Measurements from ENCODE around the gene NLGN4X. TPM values are rescaled to one million over a fixed set of nuclear protein-coding genes. Genes with fewer than 3 reads are reported as not detected.
A peak's percentile ranks its signal among the peaks of the same experiment; 100 is the strongest.

Gene NLGN4X
- total RNA-seq: 0.34 and 0.98 TPM in 2 replicates

DNA sequence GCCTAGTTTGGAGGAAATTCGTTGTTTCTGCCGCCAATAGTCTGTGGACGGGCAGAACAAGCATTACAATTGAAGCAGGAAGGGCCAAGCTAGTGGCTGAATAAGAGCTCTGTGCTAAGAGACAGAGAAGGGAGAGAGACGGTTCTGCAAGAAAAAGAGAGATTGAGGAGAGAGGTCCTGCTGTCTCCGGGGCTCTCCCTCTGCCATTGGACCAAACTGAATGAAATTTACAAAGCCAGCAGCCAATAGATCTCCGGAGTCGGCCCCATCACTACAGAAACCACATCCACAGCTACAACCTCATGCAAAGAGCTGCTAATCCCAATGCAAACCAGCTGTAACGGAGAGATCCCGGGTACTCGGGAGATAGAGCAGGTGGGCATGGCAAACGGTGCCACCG lies at the start of gene NLGN4X:
Gene NLGN4X, minus strand, starts transcription at position 148 of the 400 bp plus-strand sequence. CDS start 77,401 bp downstream, outside the sequence.
- DNase-seq: no peak

DNA sequence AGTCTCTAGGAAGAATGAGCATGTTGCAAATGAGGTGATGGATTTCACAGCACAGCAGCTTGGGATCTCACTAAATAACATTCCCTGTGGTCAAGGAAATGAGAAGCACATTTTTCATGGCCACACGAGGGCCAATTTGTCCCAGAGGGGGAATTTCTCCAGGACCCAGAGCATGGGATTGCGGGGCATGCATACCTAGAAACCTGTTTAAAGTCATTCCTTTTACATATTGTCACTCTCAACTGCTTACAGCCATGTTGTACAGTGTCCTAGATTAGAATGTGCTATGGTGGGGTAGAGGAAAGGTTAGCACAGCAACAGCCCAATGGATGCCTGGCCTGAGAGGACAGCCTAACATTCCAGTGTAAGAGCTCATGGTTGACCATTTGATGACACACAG lies 37.4 kb upstream of the NLGN4X start:
- DNase-seq: no peak

DNA sequence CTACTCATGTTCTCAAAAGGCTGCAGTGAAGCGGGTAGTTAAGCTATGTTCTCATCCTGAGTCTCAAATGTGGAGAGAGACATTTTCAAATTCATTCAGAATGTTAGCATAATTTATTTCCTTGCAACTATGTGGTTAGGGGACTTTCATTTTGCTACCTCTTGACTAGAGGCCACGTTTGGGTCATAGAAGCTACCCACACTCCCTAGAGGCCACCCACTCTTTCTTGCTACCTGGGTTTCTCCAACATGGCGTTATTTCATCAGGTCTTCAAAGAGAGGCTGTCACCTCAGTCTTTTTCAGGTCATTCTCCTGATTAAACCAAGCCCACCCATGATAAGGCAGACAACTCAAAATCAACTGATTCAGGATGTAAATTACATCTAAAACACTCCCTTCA lies 34.3 kb upstream of the NLGN4X start:
- no peak for DNase-seq

DNA sequence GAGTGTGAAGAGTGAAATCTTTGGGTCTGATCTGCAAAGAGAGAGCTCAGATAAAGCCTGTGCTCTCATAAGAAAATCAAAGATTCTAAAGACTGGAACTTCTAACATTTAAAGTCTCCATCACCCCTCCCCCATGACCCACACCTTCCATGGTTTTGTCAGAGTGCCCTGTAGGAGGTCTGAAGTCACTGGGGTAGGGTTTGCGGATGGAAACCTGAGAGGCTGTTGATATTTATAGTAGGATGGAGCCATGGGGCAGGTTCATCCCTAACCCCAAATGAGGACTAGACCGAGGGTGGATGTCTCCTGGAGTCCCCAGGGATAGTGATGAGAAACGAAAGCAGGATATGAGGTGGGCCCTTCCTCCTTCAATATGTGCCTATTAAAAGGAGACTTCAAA lies 28.4 kb upstream of the NLGN4X start:
- no peak for DNase-seq

DNA sequence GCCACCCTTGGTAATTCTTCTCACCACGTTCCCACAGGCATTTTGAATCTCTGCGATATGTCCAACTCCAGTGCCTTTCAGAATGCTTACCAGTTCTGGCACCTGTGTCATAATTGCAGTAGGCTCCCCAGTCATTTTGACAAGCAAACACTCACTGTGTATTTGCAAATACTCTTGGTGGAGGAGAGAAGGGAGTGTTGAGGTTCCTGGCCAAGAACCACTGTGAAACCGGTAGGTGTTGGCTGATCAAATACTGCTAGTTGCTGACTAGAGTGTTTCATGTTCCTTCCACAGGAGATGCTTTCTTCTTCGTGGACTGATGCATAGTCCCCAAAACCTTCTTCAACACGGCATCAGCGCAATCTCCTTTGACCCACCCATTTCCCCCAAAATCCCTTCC lies 16.0 kb upstream of the NLGN4X start:
- DNase-seq: no peak

DNA sequence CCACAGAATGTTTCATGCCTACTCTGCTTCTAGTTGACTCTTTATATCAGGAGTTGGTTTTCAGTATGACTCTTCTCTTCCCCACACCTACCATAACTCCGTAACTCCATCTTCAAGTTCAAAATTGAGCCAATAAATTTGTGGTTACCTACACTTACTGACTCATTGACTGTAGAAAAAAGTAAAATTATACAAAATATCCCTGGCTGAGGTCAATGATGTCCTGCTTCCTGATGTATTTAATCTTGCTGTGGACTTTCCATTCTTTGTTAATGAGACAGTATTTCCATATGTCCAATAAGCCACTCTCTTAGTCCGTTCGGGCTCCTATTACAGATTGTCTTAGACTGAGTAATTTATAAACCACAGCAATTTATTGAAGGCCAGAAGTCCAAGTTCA lies 9.9 kb upstream of the NLGN4X start:
- DNase-seq: no peak

DNA sequence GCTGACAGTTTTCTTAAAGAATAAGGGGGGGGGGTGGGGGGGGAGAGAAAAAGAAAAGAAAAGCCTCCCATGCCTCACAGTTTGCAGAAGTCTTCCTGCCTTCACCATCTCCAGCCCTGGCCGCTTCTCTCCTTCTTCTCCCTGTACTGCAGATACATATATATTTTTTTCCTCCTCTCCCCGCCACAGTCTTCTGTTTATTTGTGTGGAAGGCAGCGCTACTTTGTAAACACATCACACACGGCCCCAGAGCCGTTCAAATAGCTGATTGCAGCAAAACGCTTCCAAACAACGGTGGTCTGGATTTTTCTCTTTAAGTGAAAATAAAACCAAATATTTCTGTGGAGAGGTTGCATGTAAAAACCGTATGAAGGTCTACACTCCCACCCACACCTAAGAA lies 732 bp downstream of the NLGN4X start:
- DNase-seq: no peak

DNA sequence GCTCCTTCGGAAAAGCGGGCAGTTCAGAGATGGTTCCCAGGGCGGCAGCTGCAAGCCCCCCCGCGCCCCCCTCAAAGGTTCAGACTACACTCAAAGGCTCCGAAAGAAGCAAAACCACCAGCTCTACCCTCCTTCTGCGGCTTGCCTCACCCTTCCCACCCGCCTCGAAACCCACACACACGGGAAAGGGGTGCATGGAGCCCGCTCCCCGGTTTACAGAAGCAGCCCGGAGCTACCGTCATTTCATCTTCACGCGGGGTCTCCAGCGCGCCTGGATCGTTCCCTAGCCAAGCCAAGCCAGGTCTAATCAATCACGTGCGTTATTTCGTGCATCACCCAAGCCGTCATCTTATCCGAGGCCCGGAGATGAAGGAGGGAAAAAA lies 1.2 kb downstream of the NLGN4X start:
- no peak for DNase-seq

DNA sequence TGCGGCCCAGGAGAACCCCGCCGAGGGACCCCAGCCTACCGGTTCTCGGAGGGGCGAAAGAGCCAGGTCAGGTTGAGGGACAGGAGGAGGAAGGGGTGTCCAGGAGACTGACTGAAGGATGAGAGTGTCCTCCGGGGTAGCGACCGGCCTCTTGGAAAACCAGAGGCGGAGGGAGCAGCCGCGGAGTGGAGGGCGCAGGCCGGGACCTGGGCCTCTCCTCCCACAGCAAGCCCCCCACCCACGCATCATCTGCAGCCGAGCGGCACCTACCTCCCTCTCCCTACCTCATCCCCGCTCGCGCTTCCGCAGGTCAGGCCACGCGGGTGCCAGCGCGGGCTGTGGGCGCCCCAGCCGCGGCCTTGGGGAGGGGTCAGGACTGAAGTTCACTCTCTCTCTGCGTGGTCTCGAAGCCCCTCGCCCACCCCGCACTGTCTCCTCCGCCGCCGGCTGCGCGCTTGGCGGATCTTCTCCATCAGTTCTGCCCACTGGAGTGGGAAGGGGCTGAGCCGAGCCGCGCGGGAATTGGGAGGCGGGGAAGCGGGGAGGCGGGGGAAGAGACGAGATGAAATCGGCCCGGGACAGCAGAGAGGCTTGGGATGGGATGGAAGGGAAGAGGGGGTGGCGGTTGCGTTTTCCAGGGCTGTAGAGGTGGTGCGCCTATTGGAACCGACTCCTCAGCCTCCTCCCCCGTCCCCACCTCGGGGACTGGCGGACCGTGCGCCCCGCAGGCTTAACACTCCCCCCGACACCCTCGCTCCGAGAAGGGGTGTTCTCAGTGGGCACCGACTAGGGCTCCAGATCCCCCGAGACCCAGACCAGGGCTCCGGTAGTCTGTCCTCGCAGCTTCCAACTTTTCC lies 1.8 kb downstream of the NLGN4X start:
- DNase-seq: no peak

DNA sequence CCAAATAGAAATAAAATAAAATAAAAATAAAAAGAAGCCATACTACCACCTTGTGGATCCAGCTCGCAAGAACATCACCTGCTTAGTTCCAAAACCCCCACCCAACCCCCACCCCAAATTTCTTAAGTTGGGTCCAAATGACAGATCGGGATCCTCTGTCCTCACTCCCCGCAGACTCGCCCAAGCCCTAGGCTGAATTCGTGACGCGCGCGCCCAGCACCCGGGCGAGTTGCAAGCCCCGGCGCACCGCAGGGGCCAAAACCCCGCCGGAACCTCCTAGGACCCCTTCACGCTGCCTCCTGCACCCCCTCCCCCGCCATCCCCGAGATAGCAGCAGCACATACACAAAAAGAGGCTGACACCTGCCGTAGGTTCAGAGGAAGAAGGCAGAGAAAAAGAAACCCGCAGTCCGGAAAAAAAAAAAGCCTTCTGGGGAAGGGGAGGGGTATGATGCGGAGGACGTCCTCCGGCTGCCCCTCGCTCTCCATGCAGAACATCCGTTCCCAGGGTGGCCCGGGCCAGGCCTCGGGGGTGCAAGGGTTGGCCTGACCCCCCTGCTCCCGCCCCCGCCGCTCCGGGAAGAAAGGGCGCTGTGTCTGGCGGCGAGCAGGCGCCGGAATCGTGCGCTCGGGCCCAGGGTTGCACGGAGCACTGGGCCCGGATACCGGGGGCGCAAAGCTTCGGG lies 2.6 kb downstream of the NLGN4X start:
- peak; percentile 0 for DNase-seq

DNA sequence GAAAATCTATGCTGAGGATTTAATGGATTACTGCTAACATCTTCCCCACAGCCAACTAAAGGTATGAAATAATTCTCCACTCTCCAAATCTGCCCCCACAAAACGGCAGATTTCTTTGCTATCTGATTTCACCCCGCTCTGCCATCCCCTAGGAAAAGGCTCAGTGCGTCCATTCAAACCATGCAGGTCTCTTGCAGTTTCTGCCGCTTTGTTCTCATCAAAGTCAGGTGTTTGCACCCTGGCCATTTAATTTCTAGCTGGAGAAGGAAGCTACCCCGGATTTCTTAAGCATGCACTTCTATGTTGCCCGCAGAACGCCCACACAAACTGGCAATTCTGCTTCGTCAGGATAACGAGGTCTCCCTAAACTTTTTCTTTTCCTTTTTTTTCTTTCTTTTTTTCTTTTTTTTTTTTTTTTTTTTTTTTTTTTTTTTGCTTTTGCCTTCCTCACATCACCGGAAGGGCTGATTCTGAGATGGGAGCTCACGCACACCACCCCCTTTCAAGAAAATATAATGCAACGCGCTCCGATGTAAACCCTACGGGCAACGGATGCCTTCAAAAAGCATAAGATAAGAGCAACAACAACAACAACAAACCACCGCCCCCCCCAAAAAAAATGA lies 3.3 kb downstream of the NLGN4X start:
- no peak for DNase-seq

DNA sequence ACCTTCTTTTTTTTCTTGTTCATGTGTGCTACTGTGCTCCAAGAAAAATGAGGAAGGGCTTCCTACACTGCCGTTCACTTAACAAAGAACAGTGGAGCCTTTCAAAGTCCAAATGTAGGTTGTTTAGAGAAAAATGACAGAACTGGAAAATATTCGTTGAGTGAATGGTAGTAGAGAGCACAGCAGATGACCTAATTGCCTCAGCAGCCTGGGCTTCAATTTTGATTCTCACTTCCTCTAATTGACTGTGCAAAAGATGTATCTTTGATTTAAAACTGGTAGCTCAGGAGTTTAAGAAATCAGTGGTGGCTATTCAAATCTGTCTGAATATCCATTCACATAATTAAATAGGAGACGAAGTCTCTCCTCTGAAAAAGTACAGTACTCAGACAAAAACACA lies 5.2 kb downstream of the NLGN4X start:
- DNase-seq: no peak

DNA sequence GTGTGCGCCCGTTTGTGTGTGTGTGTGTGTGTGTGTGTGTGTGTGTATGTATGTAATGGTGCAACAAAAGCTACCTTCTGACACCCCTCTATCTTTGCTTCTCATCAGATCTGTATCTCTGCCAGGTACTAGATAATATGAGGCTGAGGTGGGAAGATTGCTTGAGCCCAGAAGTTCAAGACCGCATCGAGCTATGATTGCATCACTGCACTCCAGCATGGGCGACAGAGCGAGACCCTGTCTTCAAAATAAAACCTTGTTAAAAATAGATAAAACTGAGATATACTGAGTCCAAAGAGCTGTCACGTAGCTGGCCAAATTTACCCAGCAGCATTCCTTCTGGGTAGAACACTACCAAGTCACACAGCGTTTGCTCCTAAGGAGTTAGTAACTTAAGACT lies 18.4 kb downstream of the NLGN4X start:
- DNase-seq: no peak

DNA sequence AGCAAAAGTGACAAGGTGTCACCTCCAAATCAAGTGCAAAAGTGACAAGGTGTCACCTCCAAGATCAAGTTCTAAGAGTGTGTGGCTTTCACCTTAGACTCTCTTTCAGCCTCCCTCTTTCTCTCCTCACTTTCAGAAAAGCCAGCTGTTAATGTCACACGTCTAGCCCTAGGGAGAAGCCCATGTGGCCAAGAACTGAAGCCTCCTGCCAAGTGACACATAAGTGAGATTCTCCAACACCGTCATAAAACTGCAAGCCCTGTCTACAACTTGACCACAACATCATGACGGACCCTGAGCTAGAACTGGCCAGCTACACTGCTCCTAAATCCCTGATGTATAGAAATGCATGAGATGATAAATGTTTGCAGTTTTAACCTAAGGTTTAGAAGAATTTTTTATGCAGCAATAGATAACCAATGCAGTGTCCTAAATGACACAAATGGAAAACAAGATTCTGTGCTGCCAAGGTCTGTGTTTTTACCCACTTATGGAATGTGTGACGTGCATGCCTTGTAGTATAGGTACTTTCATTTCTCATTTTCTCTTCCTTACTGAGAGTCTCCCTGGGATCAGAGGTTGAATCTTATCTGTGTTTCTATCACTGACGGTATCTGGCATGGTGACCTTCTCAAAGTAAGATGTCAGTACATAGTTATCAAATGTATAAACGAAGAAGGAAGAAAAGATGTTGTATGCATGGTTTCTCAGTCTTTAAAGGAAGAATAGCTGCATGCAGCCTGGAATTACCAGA lies 25.0 kb downstream of the NLGN4X start:
- DNase-seq: no peak

DNA sequence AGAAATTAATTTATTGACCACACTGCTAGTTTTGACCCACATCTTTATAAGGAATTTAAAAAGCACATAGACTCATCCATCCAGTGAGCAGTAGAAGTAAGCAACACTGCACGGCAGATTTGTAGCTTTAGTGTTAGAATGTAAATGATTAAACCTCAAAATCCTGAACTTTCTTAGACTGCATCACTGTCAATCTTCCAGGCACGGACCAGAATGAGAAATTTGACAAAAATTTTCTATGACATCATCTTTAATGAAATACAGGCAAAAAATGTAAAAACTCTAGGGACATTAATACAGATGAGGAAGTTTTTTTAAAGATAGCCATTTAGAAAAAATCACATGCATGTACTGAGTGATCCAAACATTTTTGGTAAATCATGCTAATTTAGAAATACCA lies 29.2 kb downstream of the NLGN4X start:
- DNase-seq: no peak

DNA sequence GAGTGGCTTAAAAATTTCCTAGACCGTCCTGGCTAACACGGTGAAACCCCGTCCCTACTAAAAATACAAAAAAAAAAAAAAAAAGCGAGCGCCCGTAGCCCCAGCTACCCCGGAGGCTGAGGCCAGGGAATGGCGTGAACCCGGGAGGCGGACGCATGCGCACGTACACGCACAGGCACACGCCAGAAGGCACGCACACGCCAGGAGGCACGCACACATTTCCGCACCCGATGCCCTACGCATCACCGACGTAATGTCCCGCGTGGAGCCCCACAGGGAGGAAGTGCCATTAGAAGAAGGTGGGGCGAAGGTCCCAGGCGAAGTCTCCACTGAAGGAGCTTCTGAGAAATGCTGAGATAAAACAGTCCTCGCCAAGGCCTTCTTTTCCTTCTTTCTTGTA lies 41.4 kb downstream of the NLGN4X start:
- DNase-seq: no peak

DNA sequence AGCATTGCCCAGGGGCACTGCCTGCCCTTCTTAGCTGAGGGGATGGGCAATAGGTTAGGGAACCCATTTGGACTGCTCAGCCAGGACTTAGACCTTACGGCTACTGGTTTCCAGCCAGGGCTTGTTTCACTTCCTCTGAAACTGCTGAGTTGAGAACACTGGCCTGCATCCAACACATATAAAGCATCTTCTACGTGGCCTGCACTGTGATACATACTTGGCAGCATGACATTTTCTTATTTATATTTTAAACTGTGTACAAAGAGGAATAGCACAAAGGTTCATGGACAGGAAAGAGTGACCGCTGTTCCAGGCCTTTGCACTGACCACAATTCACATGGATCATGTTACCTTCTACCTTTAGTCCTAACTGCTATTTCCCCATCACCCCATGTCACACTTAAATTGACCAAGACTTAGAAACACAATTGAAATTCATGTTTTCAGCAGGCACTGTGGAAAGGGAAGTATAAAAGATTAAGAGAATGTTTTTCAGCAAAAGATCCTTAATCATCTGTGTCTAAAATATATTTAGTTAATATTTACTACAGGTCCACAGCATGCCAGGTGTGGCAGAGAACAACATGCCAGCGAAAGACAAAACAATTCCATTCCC lies 43.7 kb downstream of the NLGN4X start:
- DNase-seq: no peak

DNA sequence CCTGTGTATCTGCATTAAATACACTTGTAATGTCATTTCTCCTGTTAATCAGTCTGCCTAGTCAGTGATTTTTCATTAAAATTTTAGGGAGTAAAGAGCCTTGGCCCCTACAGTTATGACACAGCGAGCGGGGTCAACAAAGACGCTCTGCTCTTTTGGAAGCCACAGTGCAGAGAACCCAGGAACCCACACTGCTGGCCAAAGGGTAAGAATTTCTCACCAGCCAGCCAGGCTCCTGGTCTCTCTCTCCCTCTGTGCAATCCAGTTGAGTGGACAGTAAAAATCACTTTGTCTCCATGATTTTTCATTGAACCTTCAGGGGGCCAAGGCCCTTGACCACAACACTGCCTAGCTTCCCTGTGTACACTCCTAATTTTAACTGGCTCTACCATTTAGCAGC lies 52.8 kb downstream of the NLGN4X start:
- DNase-seq: no peak

DNA sequence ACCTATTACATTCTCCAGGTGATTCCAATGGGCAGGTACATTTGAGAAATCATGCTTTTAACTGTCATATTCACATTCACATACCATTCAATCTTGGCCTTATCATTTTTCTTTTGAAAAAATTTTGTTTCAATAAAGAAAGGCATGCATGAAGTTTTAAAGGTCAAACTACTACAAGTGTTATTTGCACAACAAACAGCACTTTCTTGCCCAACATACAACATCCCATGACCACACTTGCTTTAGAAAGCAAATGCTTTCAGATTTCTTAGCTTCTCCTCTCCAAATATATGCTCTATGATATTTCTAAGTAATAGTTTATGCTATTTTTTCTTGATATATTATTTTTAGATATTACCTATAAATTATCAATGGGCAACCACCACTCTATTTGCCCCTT lies 58.2 kb downstream of the NLGN4X start:
- DNase-seq: no peak

DNA sequence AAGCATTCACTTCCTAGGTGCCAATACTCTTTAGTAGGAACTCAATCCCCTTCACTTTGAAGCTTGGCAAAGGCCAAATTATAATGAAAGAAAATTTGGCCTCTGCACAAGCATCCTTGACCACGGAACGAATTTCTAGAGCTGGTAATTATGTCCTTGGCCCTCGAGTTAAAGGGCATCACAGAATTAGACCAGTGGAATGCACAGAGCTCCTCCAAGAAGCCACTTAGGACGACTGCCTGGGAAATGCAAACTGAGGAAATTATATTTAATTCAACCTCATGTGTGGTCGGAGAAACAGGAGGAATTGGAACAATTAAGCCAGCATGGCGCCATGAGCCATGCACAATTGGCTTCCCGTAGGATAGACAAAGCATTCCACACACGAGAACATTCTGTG lies 59.3 kb downstream of the NLGN4X start:
- DNase-seq: no peak

DNA sequence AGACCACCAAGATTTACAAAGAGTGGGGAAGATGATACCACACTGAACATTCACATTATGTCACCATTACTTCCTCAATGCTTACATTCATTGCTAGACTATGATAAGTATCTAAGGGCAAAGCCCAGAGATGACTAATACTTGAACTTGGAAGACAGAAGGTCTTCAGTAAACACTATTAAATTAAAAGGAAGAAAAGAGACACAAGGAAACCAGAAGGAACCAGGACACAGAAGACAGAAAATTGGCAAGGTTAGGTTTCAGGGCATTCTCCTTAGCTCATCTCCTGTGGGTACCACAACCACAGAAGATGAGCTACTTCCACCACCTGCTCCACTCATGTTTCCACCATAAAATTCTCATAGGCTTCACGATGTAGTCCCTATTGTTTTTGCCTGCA lies 64.9 kb downstream of the NLGN4X start:
- DNase-seq: no peak

DNA sequence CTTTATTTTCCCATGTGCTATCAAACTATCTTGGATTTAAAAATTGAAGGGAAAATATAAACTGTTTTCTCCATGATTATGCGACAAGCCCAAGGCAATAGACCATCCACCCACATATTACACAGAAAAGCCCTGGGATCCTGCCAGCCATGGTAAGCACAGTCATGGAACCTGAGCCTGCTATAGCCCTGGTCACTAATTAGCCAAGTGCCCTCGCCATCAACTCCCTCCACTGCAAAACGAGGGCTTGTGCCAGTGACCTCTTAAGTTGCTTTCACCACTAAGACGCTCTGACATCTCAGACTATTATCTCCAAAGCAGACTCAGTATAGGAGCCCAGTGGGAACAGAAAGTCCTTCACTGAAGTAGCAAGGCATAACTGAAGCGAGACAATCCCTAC lies 69.2 kb downstream of the NLGN4X start:
- no peak for DNase-seq

DNA sequence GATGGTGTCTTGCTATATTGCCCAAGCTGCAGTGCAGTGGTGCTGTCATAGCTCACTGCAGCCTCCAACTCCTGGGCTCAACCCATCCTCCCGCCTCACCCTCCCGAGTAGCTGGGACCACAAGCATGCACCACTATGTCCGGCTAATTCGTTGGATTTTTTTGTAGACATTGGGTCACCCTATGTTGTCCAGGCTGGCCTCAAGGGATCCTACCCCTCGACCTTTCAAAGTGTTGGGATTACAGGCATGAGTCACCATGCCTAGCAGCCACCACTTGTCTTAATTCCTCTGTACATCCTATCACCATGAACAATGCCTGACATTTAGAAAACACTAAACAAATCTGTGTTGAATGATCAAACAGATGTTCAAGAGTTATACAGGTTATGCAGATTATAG lies 76.7 kb downstream of the NLGN4X start:
- no peak for DNase-seq

Data from dermis blood vessel endothelial cell (primary cell).